Prostate gland (tissue), 2 donors: ENCODE data around the gene CECR2. TPM values are rescaled to one million over a fixed set of nuclear protein-coding genes. Genes with fewer than 3 reads are reported as not detected.
"Not testable (repeated sequence)": the region's sequence is repeated elsewhere in the genome, so short reads cannot be mapped to it uniquely, and the experiment has no call there.

Source experiments
- DNase-seq: peaks from one replicate; pipeline ENCODE4 v3.0.0-alpha.2; 2019; ENCODE audit warnings: low spot score
- H3K27ac ChIP-seq, 2 donors: fragments of 200-600 bp; sonication (generic); 2 replicates each; pipeline ENCODE4 v1.5.1; 2017 to 2019
- H3K27me3 ChIP-seq: fragments of 200-600 bp; sonication (generic); replicated peaks from 2 replicates; pipeline ENCODE4 v1.5.1; 2019; ENCODE audit not compliant: insufficient read depth
- H3K36me3 ChIP-seq, 2 donors: fragments of 200-600 bp; sonication (generic); 1 replicate in 1 of 2; 2 replicates in 1 of 2; pipeline versions ENCODE4 v1.5.1 to v1.8.1; 2017 to 2019
- H3K4me1 ChIP-seq: fragments of 200-600 bp; sonication (generic); replicated peaks from 2 replicates; pipeline ENCODE4 v1.5.1; 2019
- H3K4me3 ChIP-seq, 2 donors: fragments of 200-600 bp; sonication (generic); 2 replicates each; pipeline ENCODE4 v1.5.1; 2017 to 2019
- H3K9me3 ChIP-seq: fragments of 200-600 bp; sonication (generic); 2 replicates; pipeline ENCODE4 v1.5.1; 2017
- CTCF ChIP-seq, 4 experiments: fragments of 200-600 bp in 2 of 4; fragments of 450-650 bp in 2 of 4; sonication (generic) in 2 of 4; IDR thresholded peaks; 1 replicate in 3 of 4; 2 replicates in 1 of 4; pipeline ENCODE4 v1.5.1; 2016 to 2019; ENCODE audit warnings: antibody characterized with exemption in 4 of 4, mild to moderate bottlenecking in 2 of 4, moderate library complexity in 2 of 4
- POLR2A ChIP-seq: fragments of 450-650 bp; IDR thresholded peaks from one replicate; pipeline ENCODE4 v1.6.1; 2016; ENCODE audit warnings: antibody characterized with exemption, mild to moderate bottlenecking
- POLR2AphosphoS5 ChIP-seq: sonication (generic); formaldehyde crosslinking; IDR thresholded peaks from one replicate; pipeline ENCODE4 v1.6.1; 2017; ENCODE audit warnings: antibody characterized with exemption
- WGBS: methylation state at CpG from one replicate; pipeline ENCODE4 v1.1.5; 2018; 5-methylcytosine and 5-hydroxymethylcytosine counted together
- intact Hi-C: fragments of 100-400 bp; cut with DNase I; formaldehyde crosslinking; loops from one replicate; pipeline ENCODE4 v1.14.2; 2022
- total RNA-seq, 2 donors: library from RNA; depleted of rRNA; stranded (reverse); fragments of >200 nt; gene quantifications; one replicate each; pipeline ENCODE4 v1.1.0, GENCODE V29; 2016

CECR2 gene
- total RNA-seq, 2 donors from 2014 or later = 3.1 to 10.1 TPM

- H3K4me1 ChIP-seq = no peaks in the 10 kb centered on the region
- no peaks in the 10 kb centered on the region for H3K9me3 ChIP-seq
- WGBS = 60% methylated on average over 7 of the region's 7 CpGs
- no peak for TF ChIP-seq POLR2A
- H3K4me3 ChIP-seq = no peak overlapping the region
- DNase-seq = no peak
- intact Hi-C loops = no loop called here
- no peaks in the 10 kb centered on the region for H3K36me3 ChIP-seq
- H3K27ac ChIP-seq = no peak overlapping the region
- H3K27me3 ChIP-seq = no peaks in the 10 kb centered on the region
Measured at GRCh38 chr22:17552737-17553136, 183.5 kb downstream of the CECR2 start.

- TF ChIP-seq POLR2A (no peak), CTCF (IDR thresholded peaks at IDR 0.05) (no peak), POLR2AphosphoS5 (no peak)
- no peak overlapping the region for H3K27ac ChIP-seq
- H3K4me3 ChIP-seq = no peak overlapping the region
- no peaks in the 10 kb centered on the region for H3K36me3 ChIP-seq
- 83% methylated on average over 4 of the region's 4 CpGs for WGBS
- no peaks in the 10 kb centered on the region for H3K27me3 ChIP-seq
- H3K4me1 ChIP-seq = no peaks in the 10 kb centered on the region
- no peak for DNase-seq
- no peaks in the 10 kb centered on the region for H3K9me3 ChIP-seq
- intact Hi-C loops = no loop called here
Measured at GRCh38 chr22:17554814-17555213, 185.6 kb downstream of the CECR2 start.

DNA sequence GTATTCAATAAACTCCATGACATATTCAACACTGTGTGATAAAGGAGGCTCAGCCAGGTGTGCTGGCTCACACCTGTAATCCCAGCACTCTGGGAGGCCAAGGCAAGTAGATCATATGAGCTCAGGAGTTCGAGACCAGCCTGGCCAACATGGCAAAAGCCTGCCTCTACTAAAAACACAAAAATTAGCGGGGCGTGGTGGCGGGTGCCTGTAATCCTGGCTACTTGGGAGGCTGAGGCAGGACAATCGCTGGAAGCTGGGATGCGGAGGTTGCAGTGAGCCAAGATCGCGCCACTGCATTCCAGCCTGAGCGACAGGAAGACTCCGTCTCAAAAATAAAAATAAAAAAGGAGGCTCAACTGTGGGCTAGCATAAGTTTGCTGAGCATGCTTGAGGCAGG is 189.9 kb downstream of the CECR2 start:
- intact Hi-C loops = no loop called here
- no peak for DNase-seq
- no peak overlapping the region for H3K27ac ChIP-seq
- no peaks in the 10 kb centered on the region for H3K4me1 ChIP-seq
- 93% methylated on average over 10 of the region's 10 CpGs for WGBS
- H3K9me3 ChIP-seq = no peaks in the 10 kb centered on the region
- no peak for TF ChIP-seq CTCF (IDR thresholded peaks at IDR 0.05)
- TF ChIP-seq POLR2A = no peak
- TF ChIP-seq POLR2AphosphoS5 = no peak
- H3K36me3 ChIP-seq = no peaks in the 10 kb centered on the region
- no peak overlapping the region for H3K4me3 ChIP-seq
- H3K27me3 ChIP-seq = no peaks in the 10 kb centered on the region

DNA sequence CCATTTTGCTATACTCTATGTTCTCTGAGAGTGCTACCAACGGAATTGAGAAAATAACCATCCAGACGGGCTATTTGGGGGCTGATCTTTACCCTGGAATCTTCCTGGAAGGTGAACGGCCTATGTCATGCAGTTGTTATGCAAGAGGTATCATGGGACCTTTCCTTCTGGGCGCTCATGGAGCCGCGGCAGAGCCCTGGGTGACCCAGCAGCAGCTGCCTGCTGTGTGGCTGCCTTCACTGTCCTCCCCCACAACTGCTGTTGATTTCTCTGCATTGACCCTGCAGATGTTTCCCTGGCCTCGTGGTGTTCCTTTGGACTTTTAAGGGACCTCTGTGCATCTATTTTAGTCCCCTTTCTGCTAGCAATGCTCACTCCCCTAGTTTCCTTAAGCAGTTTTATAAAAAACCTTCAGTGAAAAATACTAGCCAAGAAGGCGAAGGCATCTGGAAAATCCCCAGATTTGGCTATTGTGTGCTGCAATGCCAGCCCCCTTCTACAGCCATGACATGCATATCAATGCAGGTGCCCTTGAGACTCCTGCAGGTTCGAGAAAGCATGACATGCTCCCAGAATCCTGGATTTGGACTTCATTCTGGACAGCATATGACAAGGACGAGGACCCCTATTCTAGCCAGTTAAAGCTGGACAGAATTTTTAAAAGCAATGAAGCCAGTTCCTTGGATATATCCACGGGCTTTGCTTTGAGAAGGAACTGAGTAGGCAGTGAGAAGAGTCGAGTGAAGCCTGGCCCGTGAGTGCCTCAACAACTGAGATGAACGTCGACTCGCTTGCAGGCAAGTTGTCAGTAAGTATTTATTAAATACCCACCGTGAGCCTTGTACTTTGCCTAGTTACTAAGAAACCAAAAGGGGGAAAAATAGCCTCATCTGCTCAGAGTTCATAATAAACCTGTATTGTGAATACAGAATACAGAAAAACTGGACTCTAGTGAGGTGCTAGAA is 193.9 kb downstream of the CECR2 start, which contains the start of gene SLC25A18:
Gene SLC25A18, plus strand, starts transcription at position 593 of the 965 bp plus-strand sequence. CDS start 16,447 bp downstream, outside the sequence.
- no peak within 1 kb of the TSS for H3K4me3 ChIP-seq
- H3K27ac ChIP-seq = peak within 1 kb of the TSS; percentile 45 to 60
- H3K27me3 ChIP-seq = no peaks in the 10 kb centered on the region
- DNase-seq = no peak
- intact Hi-C loops = loop anchor here (10.0 kb wide), 1 partner anchor 222 kb away; no protein-coding TSS in a partner anchor
- no peak for TF ChIP-seq CTCF (IDR thresholded peaks at IDR 0.05)
- no peak for TF ChIP-seq POLR2A
- no peak for TF ChIP-seq POLR2AphosphoS5
- 59% methylated on average over 17 of the region's 17 CpGs for WGBS
- H3K4me1 ChIP-seq = no peaks in the 10 kb centered on the region
- no peaks in the 10 kb centered on the region for H3K9me3 ChIP-seq
- H3K36me3 ChIP-seq = no peaks in the 10 kb centered on the region

DNA sequence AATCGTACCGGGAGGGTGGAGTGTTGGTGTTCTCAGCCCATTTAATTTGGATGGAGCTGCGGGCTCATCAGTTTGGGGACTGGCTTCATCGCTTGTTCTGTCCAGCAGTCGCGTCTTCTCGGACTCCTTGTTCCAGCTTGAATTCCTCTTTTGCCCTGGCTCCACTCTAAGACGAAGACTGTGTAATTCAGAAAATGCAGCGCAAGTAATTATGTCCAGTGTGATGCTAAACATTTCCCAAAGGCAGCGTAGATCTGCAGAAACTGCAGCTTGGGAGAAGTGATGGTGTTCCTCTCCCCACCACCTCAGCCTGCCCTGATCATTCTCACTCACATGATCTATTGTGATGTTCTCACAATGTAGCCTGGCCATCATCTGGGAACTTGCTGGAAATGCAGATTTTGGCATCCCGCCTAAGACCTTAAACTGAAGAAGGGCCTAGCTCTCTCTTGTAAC is 194.7 kb downstream of the CECR2 start:
- intact Hi-C loops = loop anchor here (10.0 kb wide), 1 partner anchor 221 kb away; no protein-coding TSS in a partner anchor
- no peaks in the 10 kb centered on the region for H3K36me3 ChIP-seq
- no peaks in the 10 kb centered on the region for H3K9me3 ChIP-seq
- 66% methylated on average over 11 of the region's 11 CpGs for WGBS
- DNase-seq = no peak
- TF ChIP-seq CTCF (IDR thresholded peaks at IDR 0.05) (no peak), POLR2AphosphoS5 (peak; percentile 16), POLR2A (no peak)
- H3K4me1 ChIP-seq = no peaks in the 10 kb centered on the region
- H3K4me3 ChIP-seq = no peak overlapping the region
- H3K27me3 ChIP-seq = no peaks in the 10 kb centered on the region
- peak overlapping the region in 1 of 2 donors; percentile 35 for H3K27ac ChIP-seq

GRCh38 chr22:17566016-17566687 is 196.9 kb downstream of the CECR2 start:
- not testable (repeated sequence) for H3K9me3 ChIP-seq, H3K4me3 ChIP-seq, H3K27ac ChIP-seq, H3K4me1 ChIP-seq, H3K27me3 ChIP-seq, H3K36me3 ChIP-seq, DNase-seq
- intact Hi-C loops = loop anchor here (10.0 kb wide), 1 partner anchor 219 kb away; no protein-coding TSS in a partner anchor
- WGBS = 88% methylated on average over 19 of the region's 19 CpGs
